HG02678 (cell line): ENCODE data around the gene FBXL13.
"Not testable (repeated sequence)": the region's sequence is repeated elsewhere in the genome, so short reads cannot be mapped to it uniquely, and the experiment has no call there.

Experiments used
- ATAC-seq: cut with Tn5 transposase; IDR thresholded peaks from one replicate; pipeline ENCODE4 v1.9.1; 2021; ENCODE audit warnings: mild to moderate bottlenecking, moderate library complexity; ENCODE audit not compliant: unreplicated experiment

Gene FBXL13

GRCh38 chr7:103031024-103031423 lies 43.6 kb downstream of the FBXL13 start:
- no peak for ATAC-seq

GRCh38 chr7:103025341-103025740 lies 49.3 kb downstream of the FBXL13 start:
- ATAC-seq = no peak

- not testable (repeated sequence) for ATAC-seq
These were observed 51.0 kb downstream of the FBXL13 start for GRCh38 chr7:103023578-103023977.

- ATAC-seq = not testable (repeated sequence)
These were observed 53.1 kb downstream of the FBXL13 start for GRCh38 chr7:103021490-103021889.

GRCh38 chr7:103020876-103021275 lies 53.7 kb downstream of the FBXL13 start:
- ATAC-seq = not testable (repeated sequence)

GRCh38 chr7:103018295-103018694 lies 56.3 kb downstream of the FBXL13 start:
- not testable (repeated sequence) for ATAC-seq

GRCh38 chr7:103011650-103012049 lies 62.9 kb downstream of the FBXL13 start:
- no peak for ATAC-seq

GRCh38 chr7:103010211-103010610 lies 64.4 kb downstream of the FBXL13 start:
- no peak for ATAC-seq

- ATAC-seq = no peak
These were observed 65.0 kb downstream of the FBXL13 start for GRCh38 chr7:103009466-103010185.

GRCh38 chr7:103003004-103003403 lies 71.6 kb downstream of the FBXL13 start:
- ATAC-seq = no peak

- no peak for ATAC-seq
These were observed 73.4 kb downstream of the FBXL13 start for GRCh38 chr7:103001210-103001609.

GRCh38 chr7:102996957-102997356 lies 77.6 kb downstream of the FBXL13 start:
- no peak for ATAC-seq

- ATAC-seq = not testable (repeated sequence)
These were observed 79.0 kb downstream of the FBXL13 start for GRCh38 chr7:102995609-102996008.

GRCh38 chr7:102994567-102994966 lies 80.0 kb downstream of the FBXL13 start:
- ATAC-seq = no peak

- ATAC-seq = no peak
These were observed 80.9 kb downstream of the FBXL13 start for GRCh38 chr7:102993718-102994029.

- ATAC-seq = no peak
These were observed 81.5 kb downstream of the FBXL13 start for GRCh38 chr7:102992938-102993717.

- ATAC-seq = no peak
These were observed 82.1 kb downstream of the FBXL13 start for GRCh38 chr7:102992509-102992937.

- no peak for ATAC-seq
These were observed 82.9 kb downstream of the FBXL13 start for GRCh38 chr7:102991540-102992214.

- no peak for ATAC-seq
These were observed 83.5 kb downstream of the FBXL13 start for GRCh38 chr7:102991077-102991539.

GRCh38 chr7:102990642-102991041 lies 84.0 kb downstream of the FBXL13 start:
- ATAC-seq = no peak
